ENCODE results near the gene FBXO24. TPM values are rescaled to one million over a fixed set of nuclear protein-coding genes. Genes with fewer than 3 reads are reported as not detected.

Gene FBXO24
- total and polyA plus RNA-seq, 2 of the 4 experiments (the other 2 are of a cell fraction) = 0.43 to 0.54 TPM

DNA sequence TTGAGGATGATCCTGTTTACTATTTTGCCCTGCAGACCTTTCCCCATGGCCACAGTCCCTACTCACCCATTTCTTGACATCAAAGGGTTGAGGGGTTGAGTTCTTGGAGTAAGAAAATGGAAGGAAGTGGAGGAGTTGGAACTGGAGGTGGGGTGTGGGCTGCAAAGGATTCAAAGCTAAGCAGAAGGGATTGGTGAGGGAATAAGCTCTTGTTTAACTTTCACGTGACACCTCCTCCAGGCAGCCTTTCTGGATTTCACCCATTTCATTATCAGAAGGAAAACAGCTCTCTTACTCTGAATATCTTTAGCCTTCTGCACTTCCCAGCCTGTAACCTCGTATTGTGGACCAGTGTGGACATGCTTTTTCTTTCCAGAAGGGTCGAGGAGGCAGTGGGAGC lies 39.9 kb downstream of the FBXO24 start:
- H4K5ac ChIP-seq (ENCODE audit: low read depth, low read length) = no peak overlapping the region
- H2BK20ac ChIP-seq (ENCODE audit: low read depth, low read length) = no peak overlapping the region
- H3K18ac ChIP-seq (ENCODE audit: low read depth, low read length) = no peak overlapping the region
- dilution Hi-C loops (cut with HindIII; ENCODE audit: low sequenced_read_pairs, unreplicated experiment) (no loop called here), intact Hi-C loops (cut with micrococcal nuclease) (no loop called here), in situ Hi-C loops (cut with MboI; ENCODE audit: low sequenced_read_pairs) (no loop called here)
- H4K20me1 ChIP-seq (ENCODE audit: insufficient read depth, low read length) = no peaks in the 10 kb centered on the region; the same call in 1 of the 2 replicates
- H3K27me3 ChIP-seq (ENCODE audit: control insufficient read depth, insufficient read depth, low read length) = no peaks in the 10 kb centered on the region
- WGBS, 2 experiments (ENCODE audit: extremely low coverage in 2 of 2, insufficient read length in 1 of 2) = no CpG with 5 or more reads among the region's 3 CpGs
- H4K8ac ChIP-seq (ENCODE audit: low read depth in 2 of 2, low read length in 2 of 2) = peak overlapping the region in 1 of 2 experiments; percentile 52; a peak in 1 of 4 replicates
- peak overlapping the region; percentile 93 for H3K4me2 ChIP-seq (ENCODE audit: low read depth, low read length)
- no peak overlapping the region for H2BK120ac ChIP-seq (ENCODE audit: low read depth, low read length)
- no peak for TF ChIP-seq CEBPB (IDR thresholded peaks at IDR 0.05; ENCODE audit: low read depth, low read length)
- TF ChIP-seq SMC3 (IDR thresholded peaks at IDR 0.05; ENCODE audit: low read depth, low read length) = no peak
- TF ChIP-seq MAZ (IDR thresholded peaks at IDR 0.05; ENCODE audit: borderline replicate concordance, low read depth, low read length) = no peak
- TF ChIP-seq RCOR1 (IDR thresholded peaks at IDR 0.05; ENCODE audit: insufficient replicate concordance, low read length) = no peak
- no peak overlapping the region for H2BK15ac ChIP-seq (ENCODE audit: low read depth, low read length)
- H3K4ac ChIP-seq (ENCODE audit: low read depth, low read length) = no peak overlapping the region
- no peak overlapping the region for H2AK9ac ChIP-seq (replicated peaks; ENCODE audit: low read depth, low read length, poor library complexity)
- H2BK5ac ChIP-seq (ENCODE audit: low read depth, low read length, poor library complexity, severe bottlenecking) = no peak overlapping the region
- H3K9me3 ChIP-seq (ENCODE audit: control insufficient read depth, insufficient read depth, low read length) = no peaks in the 10 kb centered on the region
- no peaks in the 10 kb centered on the region for H3K79me1 ChIP-seq (ENCODE audit: low read depth in 1 of 2, low read length in 2 of 2)
- no peak for DNase-seq
- peaks cover 7% of the 10 kb centered on the region; the same call in 1 of the 2 replicates for H3K9me1 ChIP-seq (ENCODE audit: insufficient read depth, low read length)
- ChIA-PET POLR2A (ENCODE audit: unreplicated experiment) (no interaction called here), CTCF (interaction anchor here (1.0 kb wide), 1 partner anchor 9 kb away, joined by 5 read pairs; no protein-coding TSS in a partner anchor)
- peak overlapping the region; percentile 90 for H2AFZ ChIP-seq (replicated peaks; ENCODE audit: low read length, poor library complexity)
- H3K36me3 ChIP-seq (ENCODE audit: control insufficient read depth, insufficient read depth, low read length) = peaks cover under 1% of the 10 kb centered on the region
- no peak overlapping the region for H2AK5ac ChIP-seq (ENCODE audit: low read depth, low read length)
- ATAC-seq (ENCODE audit: low read depth) = no peak
- no peak overlapping the region for H3K27ac ChIP-seq (ENCODE audit: insufficient read depth, low read length)
- peak overlapping the region; percentile 33; the same call in 1 of the 2 replicates for H3K4me3 ChIP-seq (ENCODE audit: insufficient read depth, low read depth, low read length)
- 0 out of 2 replicates have a peak overlapping the region, but pooled peaks have one; percentile 29 for H3K9ac ChIP-seq (ENCODE audit: low read depth, low read length)
- no peaks in the 10 kb centered on the region for H3K4me1 ChIP-seq (ENCODE audit: control insufficient read depth, insufficient read depth, low read length)
- no TSS peak for BruUV-seq (replicated peaks)
- no peak overlapping the region for H3K56ac ChIP-seq (ENCODE audit: extremely low read depth, insufficient read depth, low read length)
- no peak overlapping the region for H4K91ac ChIP-seq (ENCODE audit: insufficient read depth, low read depth, low read length)
- H3K23ac ChIP-seq (ENCODE audit: low read depth, low read length) = 0 out of 2 replicates have a peak overlapping the region, but pooled peaks have one; percentile 19
- H3K14ac ChIP-seq (replicated peaks; ENCODE audit: low read depth, low read length) = no peak overlapping the region

Measured in IMR-90 (cell line).